Measurements from ENCODE around the gene FERMT1. TPM values are rescaled to one million over a fixed set of nuclear protein-coding genes. Genes with fewer than 3 reads are reported as not detected.
"Not testable (repeated sequence)": the region's sequence is repeated elsewhere in the genome, so short reads cannot be mapped to it uniquely, and the experiment has no call there.

Gene FERMT1
- total and polyA plus RNA-seq, 2 of the 4 experiments (the other 2 are of a cell fraction) = 1.8 to 2.3 TPM

DNA sequence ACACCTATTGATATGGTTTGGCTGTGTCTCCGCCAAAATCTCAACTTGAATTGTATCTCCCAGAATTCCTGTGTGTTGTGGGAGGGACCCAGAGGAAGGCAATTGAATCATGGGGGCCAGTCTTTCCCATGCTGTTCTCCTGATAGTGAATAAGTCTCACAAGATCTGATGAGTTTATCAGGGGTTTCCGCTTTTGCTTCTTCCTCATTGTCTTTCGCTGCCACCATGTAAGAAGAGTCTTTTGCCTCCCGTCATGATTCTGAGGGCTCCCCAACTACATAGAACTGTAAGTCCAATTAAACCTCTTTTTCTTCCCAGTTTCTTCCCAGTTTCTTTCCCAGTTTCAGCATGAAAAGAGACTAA lies 68.2 kb downstream of the FERMT1 start:
- H4K20me1 ChIP-seq (ENCODE audit: insufficient read depth, low read length); H3K27ac ChIP-seq (ENCODE audit: insufficient read depth, low read length); H2BK120ac ChIP-seq (ENCODE audit: low read depth, low read length); H3K9me1 ChIP-seq (ENCODE audit: insufficient read depth, low read length); H4K5ac ChIP-seq (ENCODE audit: low read depth, low read length); H3K4me1 ChIP-seq (ENCODE audit: control insufficient read depth, insufficient read depth, low read length); DNase-seq; H2BK5ac ChIP-seq (ENCODE audit: low read depth, low read length, poor library complexity, severe bottlenecking); H3K14ac ChIP-seq (replicated peaks; ENCODE audit: low read depth, low read length); H3K4me3 ChIP-seq (ENCODE audit: insufficient read depth, low read depth, low read length); H3K36me3 ChIP-seq (ENCODE audit: control insufficient read depth, insufficient read depth, low read length); BruUV-seq (replicated peaks); H3K18ac ChIP-seq (ENCODE audit: low read depth, low read length); dilution Hi-C loops (cut with HindIII; ENCODE audit: low sequenced_read_pairs, unreplicated experiment); intact Hi-C loops (cut with micrococcal nuclease); H3K23ac ChIP-seq (ENCODE audit: low read depth, low read length); H2BK15ac ChIP-seq (ENCODE audit: low read depth, low read length); in situ Hi-C loops (cut with MboI; ENCODE audit: low sequenced_read_pairs); H3K9me3 ChIP-seq (ENCODE audit: control insufficient read depth, insufficient read depth, low read length); H4K8ac ChIP-seq (ENCODE audit: low read depth in 2 of 2, low read length in 2 of 2); ATAC-seq (ENCODE audit: low read depth); H2AFZ ChIP-seq (replicated peaks; ENCODE audit: low read length, poor library complexity); H3K9ac ChIP-seq (ENCODE audit: low read depth, low read length); H2AK9ac ChIP-seq (replicated peaks; ENCODE audit: low read depth, low read length, poor library complexity); H2BK20ac ChIP-seq (ENCODE audit: low read depth, low read length); H3K4me2 ChIP-seq (ENCODE audit: low read depth, low read length); H3K56ac ChIP-seq (ENCODE audit: extremely low read depth, insufficient read depth, low read length); H4K91ac ChIP-seq (ENCODE audit: insufficient read depth, low read depth, low read length); H2AK5ac ChIP-seq (ENCODE audit: low read depth, low read length); H3K4ac ChIP-seq (ENCODE audit: low read depth, low read length); POLR2A ChIA-PET (ENCODE audit: unreplicated experiment); H3K79me1 ChIP-seq (ENCODE audit: low read depth in 1 of 2, low read length in 2 of 2): not testable (repeated sequence)
- CTCF ChIA-PET = interaction anchor here (0.6 kb wide), 1 partner anchor 1871 kb away, joined by 3 read pairs; no protein-coding TSS in a partner anchor
- H3K27me3 ChIP-seq (ENCODE audit: control insufficient read depth, insufficient read depth, low read length) = peaks cover 18% of the 10 kb centered on the region
- WGBS, 2 experiments (ENCODE audit: extremely low coverage in 2 of 2, insufficient read length in 1 of 2) = no CpG with 5 or more reads among the region's 4 CpGs
